Natural killer cell (primary cell): ENCODE data around the gene AGPAT3. TPM values are rescaled to one million over a fixed set of nuclear protein-coding genes. Genes with fewer than 3 reads are reported as not detected.

Experiments
- ATAC-seq, 3 donors: fragments of 150-1000 bp in 2 of 3; fragments of 200-7000 bp in 1 of 3; cut with Tn5 transposase; 1 replicate in 1 of 3; 2 replicates in 2 of 3; pipeline ENCODE4 v1.10.0; 2021; ENCODE audit warnings: mild to moderate bottlenecking in 2 of 3, moderate library complexity in 2 of 3
- DNase-seq, 2 donors: peaks; one replicate each; pipeline versions ENCODE4 v3.0.0 to v3.0.0-alpha.2; 2013 to 2021; ENCODE audit warnings: mixed read lengths in 1 of 2
- H3K27ac ChIP-seq: one replicate; pipeline ENCODE4 v1.5.1; 2013; ENCODE audit warnings: mild to moderate bottlenecking, low read length
- H3K27me3 ChIP-seq: one replicate; pipeline ENCODE4 v1.6.1; 2013; ENCODE audit warnings: low read length; ENCODE audit not compliant: control insufficient read depth, insufficient read depth
- H3K36me3 ChIP-seq: one replicate; pipeline ENCODE4 v1.6.1; 2013; ENCODE audit warnings: low read length; ENCODE audit not compliant: control insufficient read depth, insufficient read depth
- H3K4me1 ChIP-seq: one replicate; pipeline ENCODE4 v1.6.1; 2013; ENCODE audit warnings: low read length; ENCODE audit not compliant: control insufficient read depth, insufficient read depth
- H3K4me3 ChIP-seq: one replicate; pipeline ENCODE4 v1.5.1; 2013; ENCODE audit warnings: low read length
- H3K9me3 ChIP-seq: one replicate; pipeline ENCODE4 v1.6.1; 2013; ENCODE audit warnings: low read length; ENCODE audit not compliant: control insufficient read depth, insufficient read depth
- H3K27ac Mint-ChIP-seq, 2 donors: one replicate each; pipeline ENCODE4 v1.8.0; 2022; ENCODE audit warnings: mild to moderate bottlenecking in 2 of 2, mixed read lengths in 2 of 2, moderate library complexity in 1 of 2
- H3K27me3 Mint-ChIP-seq, 2 donors: one replicate each; pipeline ENCODE4 v1.8.0; 2022; ENCODE audit warnings: low read depth in 2 of 2, mixed read lengths in 2 of 2
- H3K36me3 Mint-ChIP-seq: one replicate; pipeline ENCODE4 v1.8.0; 2022; ENCODE audit warnings: mixed read lengths
- H3K4me1 Mint-ChIP-seq, 2 donors: one replicate each; pipeline ENCODE4 v1.8.0; 2022; ENCODE audit warnings: mixed read lengths in 2 of 2
- H3K4me3 Mint-ChIP-seq: one replicate; pipeline ENCODE4 v1.8.0; 2022; ENCODE audit warnings: mild to moderate bottlenecking, moderate library complexity, mixed read lengths
- H3K9me3 Mint-ChIP-seq, 2 donors: one replicate each; pipeline ENCODE4 v1.8.0; 2022; ENCODE audit warnings: mixed read lengths in 2 of 2
- WGBS: methylation state at CpG from one replicate; pipeline ENCODE4 v1.1.7; 2013; ENCODE audit warnings: missing lambda C conversion rate; ENCODE audit not compliant: insufficient coverage; 5-methylcytosine and 5-hydroxymethylcytosine counted together
- intact Hi-C: fragments of 100-400 bp; cut with micrococcal nuclease; formaldehyde crosslinking; loops from one replicate; pipeline ENCODE4 v1.14.2; 2022
- total RNA-seq, 4 donors: library from RNA; stranded (reverse); fragments of 120-200 nt in 1 of 4; gene quantifications; one replicate each; pipeline versions ENCODE4 v1.2.3 to v1.2.4, GENCODE V29; 2013 to 2022
- TF ChIP-seq, protein P1 (sequence below): fragments of 200-600 bp; IDR thresholded peaks from one replicate; pipeline ENCODE4 v1.8.0; 2022; ENCODE audit warnings: antibody characterized with exemption

AGPAT3 gene
- total RNA-seq, 3 donors from 2014 or later (not counting 1 experiment from before 2014, with no cell fraction given), result 39.5 to 45.7 (median 42.3) TPM

- Histone ChIP-seq H3K9me3 (no peaks in the 10 kb centered on the region), H3K4me3 (no peak overlapping the region), H3K36me3 (no peaks in the 10 kb centered on the region), H3K27ac (no peak overlapping the region), H3K4me1 (peaks cover 14% of the 10 kb centered on the region), H3K27me3 (no peaks in the 10 kb centered on the region)
- H3K9me3 Mint-ChIP-seq, result no peaks in the 10 kb centered on the region
- H3K4me1 Mint-ChIP-seq, result peaks cover 28 to 42% of the 10 kb centered on the region in 2 donors
- peaks cover 17 to 25% of the 10 kb centered on the region in 2 donors for H3K27me3 Mint-ChIP-seq
- DNase-seq (peak in 1 of 2 donors; percentile 83), ATAC-seq (no peak)
- TF ChIP-seq, protein P1, sequence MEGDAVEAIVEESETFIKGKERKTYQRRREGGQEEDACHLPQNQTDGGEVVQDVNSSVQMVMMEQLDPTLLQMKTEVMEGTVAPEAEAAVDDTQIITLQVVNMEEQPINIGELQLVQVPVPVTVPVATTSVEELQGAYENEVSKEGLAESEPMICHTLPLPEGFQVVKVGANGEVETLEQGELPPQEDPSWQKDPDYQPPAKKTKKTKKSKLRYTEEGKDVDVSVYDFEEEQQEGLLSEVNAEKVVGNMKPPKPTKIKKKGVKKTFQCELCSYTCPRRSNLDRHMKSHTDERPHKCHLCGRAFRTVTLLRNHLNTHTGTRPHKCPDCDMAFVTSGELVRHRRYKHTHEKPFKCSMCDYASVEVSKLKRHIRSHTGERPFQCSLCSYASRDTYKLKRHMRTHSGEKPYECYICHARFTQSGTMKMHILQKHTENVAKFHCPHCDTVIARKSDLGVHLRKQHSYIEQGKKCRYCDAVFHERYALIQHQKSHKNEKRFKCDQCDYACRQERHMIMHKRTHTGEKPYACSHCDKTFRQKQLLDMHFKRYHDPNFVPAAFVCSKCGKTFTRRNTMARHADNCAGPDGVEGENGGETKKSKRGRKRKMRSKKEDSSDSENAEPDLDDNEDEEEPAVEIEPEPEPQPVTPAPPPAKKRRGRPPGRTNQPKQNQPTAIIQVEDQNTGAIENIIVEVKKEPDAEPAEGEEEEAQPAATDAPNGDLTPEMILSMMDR, result no peak
- WGBS, result 81% methylated on average over 27 of the region's 27 CpGs
- intact Hi-C loops, result no loop called here
- no peaks in the 10 kb centered on the region for H3K36me3 Mint-ChIP-seq
- H3K27ac Mint-ChIP-seq, result no peak overlapping the region
- peak overlapping the region; percentile 22 for H3K4me3 Mint-ChIP-seq
Observed at GRCh38 chr21:43921979-43922945, 57.2 kb downstream of the AGPAT3 start.

DNA sequence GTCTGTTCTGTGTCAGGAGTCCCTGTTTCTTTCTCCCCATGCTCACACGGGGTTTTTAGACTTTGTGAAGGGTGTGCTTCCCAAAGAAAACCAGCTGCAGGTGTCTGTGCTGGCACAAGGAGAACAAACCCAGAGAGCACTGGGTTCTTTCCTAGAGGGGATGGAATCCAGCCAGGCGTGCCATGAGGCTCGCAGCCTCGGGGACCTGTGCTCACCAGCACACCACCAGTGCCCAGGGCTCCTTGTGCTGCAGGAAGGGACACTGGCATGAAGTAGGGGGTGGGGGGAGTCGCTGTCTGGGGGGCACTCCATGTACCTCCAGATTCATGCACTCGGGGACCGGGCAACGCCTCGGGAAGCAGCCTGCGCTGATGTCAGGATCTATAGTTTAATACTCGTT lies 57.9 kb downstream of the AGPAT3 start:
- Histone ChIP-seq H3K9me3 (no peaks in the 10 kb centered on the region), H3K36me3 (no peaks in the 10 kb centered on the region), H3K27me3 (no peaks in the 10 kb centered on the region), H3K4me3 (no peak overlapping the region), H3K4me1 (peaks cover 8% of the 10 kb centered on the region), H3K27ac (no peak overlapping the region)
- DNase-seq (no peak), ATAC-seq (no peak)
- Mint-ChIP-seq H3K4me3 (no peak overlapping the region), H3K9me3 (no peaks in the 10 kb centered on the region), H3K27me3 (peaks cover 17 to 25% of the 10 kb centered on the region in 2 donors), H3K36me3 (no peaks in the 10 kb centered on the region), H3K4me1 (peaks cover 24 to 36% of the 10 kb centered on the region in 2 donors), H3K27ac (no peak overlapping the region)
- intact Hi-C loops, result no loop called here
- TF ChIP-seq, protein P1, result no peak
- WGBS, result 94% methylated on average over 11 of the region's 11 CpGs

DNA sequence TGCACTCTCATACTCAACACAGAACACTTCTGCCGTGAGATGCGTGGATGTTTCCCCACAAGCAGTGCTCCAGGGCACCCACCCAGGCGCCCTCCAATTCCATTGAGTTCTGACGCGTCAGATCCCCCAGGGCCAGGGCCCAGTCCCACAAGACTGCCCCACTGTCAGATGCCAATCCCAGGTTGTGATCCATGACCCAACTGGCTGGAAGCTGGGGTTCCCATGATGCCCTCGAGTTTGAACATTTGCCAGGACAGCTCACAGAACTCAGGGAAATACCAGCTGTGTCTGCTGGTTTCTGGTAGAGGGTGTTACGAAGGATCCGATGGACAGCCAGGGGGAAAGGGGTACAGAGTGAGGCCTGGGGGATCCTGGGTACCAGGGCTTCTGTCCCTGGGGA lies 58.4 kb downstream of the AGPAT3 start:
- no peaks in the 10 kb centered on the region for H3K36me3 Mint-ChIP-seq
- no peaks in the 10 kb centered on the region for H3K36me3 ChIP-seq
- H3K27ac ChIP-seq, result no peak overlapping the region
- DNase-seq (no peak), ATAC-seq (no peak)
- H3K9me3 Mint-ChIP-seq, result no peaks in the 10 kb centered on the region
- intact Hi-C loops, result no loop called here
- 97% methylated on average over 8 of the region's 8 CpGs for WGBS
- peaks cover 19 to 31% of the 10 kb centered on the region in 2 donors for H3K4me1 Mint-ChIP-seq
- H3K4me3 Mint-ChIP-seq, result no peak overlapping the region
- peaks cover 3% of the 10 kb centered on the region for H3K4me1 ChIP-seq
- peaks cover 15 to 25% of the 10 kb centered on the region in 2 donors for H3K27me3 Mint-ChIP-seq
- H3K4me3 ChIP-seq, result no peak overlapping the region
- no peak overlapping the region for H3K27ac Mint-ChIP-seq
- no peaks in the 10 kb centered on the region for H3K9me3 ChIP-seq
- TF ChIP-seq, protein P1, result no peak
- no peaks in the 10 kb centered on the region for H3K27me3 ChIP-seq
